ENCODE data around the gene MSH2.
"Not testable (repeated sequence)": the region's sequence is repeated elsewhere in the genome, so short reads cannot be mapped to it uniquely, and the experiment has no call there.

The MSH2 gene

GRCh38 chr2:47485751-47486300 lies 82.9 kb downstream of the MSH2 start:
- no peak for DNase-seq

- DNase-seq: no peak
Measured at GRCh38 chr2:47486841-47487497, 84.0 kb downstream of the MSH2 start.

- no peak for DNase-seq
Measured at GRCh38 chr2:47487498-47487875, 84.5 kb downstream of the MSH2 start.

GRCh38 chr2:47488870-47489584 lies 86.1 kb downstream of the MSH2 start:
- DNase-seq: no peak

- DNase-seq: no peak
Measured at GRCh38 chr2:47490406-47490805, 87.5 kb downstream of the MSH2 start.

- DNase-seq: no peak
Measured at GRCh38 chr2:47493317-47494035, 90.5 kb downstream of the MSH2 start.

GRCh38 chr2:47494267-47495130 lies 91.5 kb downstream of the MSH2 start:
- DNase-seq: no peak

GRCh38 chr2:47497843-47498460 lies 95.0 kb downstream of the MSH2 start:
- no peak for DNase-seq

- no peak for DNase-seq
Measured at GRCh38 chr2:47499093-47499492, 96.1 kb downstream of the MSH2 start.

GRCh38 chr2:47499621-47500309 lies 96.8 kb downstream of the MSH2 start:
- no peak for DNase-seq

- no peak for DNase-seq
Measured at GRCh38 chr2:47501374-47502200, 98.6 kb downstream of the MSH2 start.

GRCh38 chr2:47502498-47502897 lies 99.5 kb downstream of the MSH2 start:
- not testable (repeated sequence) for DNase-seq

- DNase-seq: no peak
Measured at GRCh38 chr2:47503481-47504070, 100.6 kb downstream of the MSH2 start.

GRCh38 chr2:47504174-47504810 lies 101.3 kb downstream of the MSH2 start:
- no peak for DNase-seq

GRCh38 chr2:47506024-47506423 lies 103.1 kb downstream of the MSH2 start:
- DNase-seq: no peak

- no peak for DNase-seq
Measured at GRCh38 chr2:47506436-47506835, 103.5 kb downstream of the MSH2 start.

- DNase-seq: no peak
Measured at GRCh38 chr2:47508080-47508479, 105.1 kb downstream of the MSH2 start.

- DNase-seq: no peak
Measured at GRCh38 chr2:47508641-47509040, 105.7 kb downstream of the MSH2 start.

- no peak for DNase-seq
Measured at GRCh38 chr2:47509250-47509649, 106.3 kb downstream of the MSH2 start.

Data from right forelimb (tissue), 1 donor.